Esophagus squamous epithelium (tissue), 4 donors: ENCODE data around the gene HES4.

Source experiments
- POLR2A ChIP-seq, 4 donors: fragments of 450-650 bp; IDR thresholded peaks; one replicate each; pipeline ENCODE4 v1.6.1; 2017; ENCODE audit warnings: antibody characterized with exemption in 4 of 4, mild to moderate bottlenecking in 4 of 4, moderate library complexity in 3 of 4
- TF ChIP-seq, protein P1 (sequence below), 6 experiments: fragments of 450-650 bp in 4 of 6; fragments of 200-600 bp in 2 of 6; sonication (generic) in 2 of 6; IDR thresholded peaks; one replicate each; pipeline ENCODE4 v1.5.1; 2016 to 2019; ENCODE audit warnings: antibody characterized with exemption in 6 of 6, mild to moderate bottlenecking in 4 of 6, moderate library complexity in 4 of 6

DNA sequence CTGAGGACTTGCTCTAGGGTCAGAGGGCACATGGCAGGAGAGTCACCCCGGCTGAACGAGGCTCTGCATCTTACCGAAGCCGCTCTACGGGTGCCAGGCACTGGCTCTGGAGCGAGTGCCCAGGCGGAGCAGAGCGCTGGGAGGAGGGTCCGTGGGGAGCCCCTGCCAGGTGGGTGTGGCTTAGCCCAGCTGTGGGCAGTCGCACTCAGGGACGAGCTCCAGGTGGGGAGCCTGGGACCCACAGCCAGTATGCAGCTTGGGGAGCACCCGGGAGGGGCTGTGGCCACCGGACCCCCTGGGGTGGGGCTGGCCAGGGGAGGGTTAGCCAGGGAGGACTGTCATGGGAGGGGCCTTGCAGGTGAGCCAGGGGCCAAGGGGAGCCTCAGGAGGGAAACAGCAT lies 23.8 kb upstream of the HES4 start:
- TF ChIP-seq, protein P1, sequence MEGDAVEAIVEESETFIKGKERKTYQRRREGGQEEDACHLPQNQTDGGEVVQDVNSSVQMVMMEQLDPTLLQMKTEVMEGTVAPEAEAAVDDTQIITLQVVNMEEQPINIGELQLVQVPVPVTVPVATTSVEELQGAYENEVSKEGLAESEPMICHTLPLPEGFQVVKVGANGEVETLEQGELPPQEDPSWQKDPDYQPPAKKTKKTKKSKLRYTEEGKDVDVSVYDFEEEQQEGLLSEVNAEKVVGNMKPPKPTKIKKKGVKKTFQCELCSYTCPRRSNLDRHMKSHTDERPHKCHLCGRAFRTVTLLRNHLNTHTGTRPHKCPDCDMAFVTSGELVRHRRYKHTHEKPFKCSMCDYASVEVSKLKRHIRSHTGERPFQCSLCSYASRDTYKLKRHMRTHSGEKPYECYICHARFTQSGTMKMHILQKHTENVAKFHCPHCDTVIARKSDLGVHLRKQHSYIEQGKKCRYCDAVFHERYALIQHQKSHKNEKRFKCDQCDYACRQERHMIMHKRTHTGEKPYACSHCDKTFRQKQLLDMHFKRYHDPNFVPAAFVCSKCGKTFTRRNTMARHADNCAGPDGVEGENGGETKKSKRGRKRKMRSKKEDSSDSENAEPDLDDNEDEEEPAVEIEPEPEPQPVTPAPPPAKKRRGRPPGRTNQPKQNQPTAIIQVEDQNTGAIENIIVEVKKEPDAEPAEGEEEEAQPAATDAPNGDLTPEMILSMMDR (IDR thresholded peaks at IDR 0.05), result no peak
- TF ChIP-seq POLR2A (IDR thresholded peaks at IDR 0.05), result no peak
